Measurements from ENCODE around the gene IRAK3.
"Not testable (repeated sequence)": the region's sequence is repeated elsewhere in the genome, so short reads cannot be mapped to it uniquely, and the experiment has no call there.

GRCh38 chr12:66174391-66175325, 14.4 kb upstream of the IRAK3 start:
- TF ChIP-seq CTCF (IDR thresholded peaks at IDR 0.05); ZFX (IDR thresholded peaks at IDR 0.05; ENCODE audit: borderline replicate concordance): not testable (repeated sequence)

All from 22Rv1 (cell line).